ENCODE data around the gene DNAJB8.

DNAJB8 gene

GRCh38 chr3:128482666-128483656, 16.3 kb upstream of the DNAJB8 start:
- DNase-seq = no peak

GRCh38 chr3:128482175-128482574, 15.5 kb upstream of the DNAJB8 start:
- DNase-seq = no peak

GRCh38 chr3:128481438-128481942, 14.8 kb upstream of the DNAJB8 start:
- DNase-seq = no peak

- DNase-seq = no peak
Measured at GRCh38 chr3:128480717-128481437, 14.2 kb upstream of the DNAJB8 start.

GRCh38 chr3:128480278-128480677, 13.6 kb upstream of the DNAJB8 start:
- DNase-seq = no peak

- DNase-seq = no peak
Measured at GRCh38 chr3:128479558-128480086, 12.9 kb upstream of the DNAJB8 start.

- no peak for DNase-seq
Measured at GRCh38 chr3:128478576-128479506, 12.2 kb upstream of the DNAJB8 start.

GRCh38 chr3:128476659-128477058, 10.0 kb upstream of the DNAJB8 start:
- DNase-seq = no peak

GRCh38 chr3:128475355-128475754, 8.7 kb upstream of the DNAJB8 start:
- no peak for DNase-seq

- no peak for DNase-seq
Measured at GRCh38 chr3:128473737-128474136, 7.0 kb upstream of the DNAJB8 start.

- DNase-seq = no peak
Measured at GRCh38 chr3:128473180-128473519, 6.5 kb upstream of the DNAJB8 start.

- DNase-seq = no peak
Measured at GRCh38 chr3:128472449-128473179, 5.9 kb upstream of the DNAJB8 start.

GRCh38 chr3:128471720-128472119, 5.0 kb upstream of the DNAJB8 start:
- no peak for DNase-seq

GRCh38 chr3:128471110-128471509, 4.4 kb upstream of the DNAJB8 start:
- DNase-seq = no peak

GRCh38 chr3:128470134-128470899, 3.6 kb upstream of the DNAJB8 start:
- DNase-seq = no peak

- DNase-seq = no peak
Measured at GRCh38 chr3:128469556-128469955, 2.9 kb upstream of the DNAJB8 start.

GRCh38 chr3:128468791-128469527, 2.3 kb upstream of the DNAJB8 start:
- no peak for DNase-seq

- no peak for DNase-seq
Measured at GRCh38 chr3:128468285-128468790, 1.6 kb upstream of the DNAJB8 start.

- no peak for DNase-seq
Measured at GRCh38 chr3:128464702-128465101, 2.0 kb downstream of the DNAJB8 start.

- no peak for DNase-seq
Measured at GRCh38 chr3:128464188-128464587, 2.5 kb downstream of the DNAJB8 start.

Measured in NCI-H1048 (cell line).